ENCODE measurements around the gene CRYBG3. TPM values are rescaled to one million over a fixed set of nuclear protein-coding genes. Genes with fewer than 3 reads are reported as not detected.

CRYBG3 gene
- polyA plus RNA-seq (2012; ENCODE audit: insufficient read depth, insufficient read length, low read depth): 15.8 TPM

GRCh38 chr3:97821774-97822358 is at the start of gene CRYBG3:
TSS of gene CRYBG3 (plus strand) at chr3:97822011. CDS start at chr3:97822207, 196 bp downstream.
- peaks cover 3% of the 10 kb centered on the region; the same call in 1 of the 2 replicates for H3K36me3 ChIP-seq
- H3K4me1 ChIP-seq: peaks cover 8% of the 10 kb centered on the region; the same call in 1 of the 2 replicates
- peak; percentile 91 for DNase-seq

GRCh38 chr3:97772926-97773325 is 48.9 kb upstream of the CRYBG3 start:
- no peak for DNase-seq
- Histone ChIP-seq H3K27me3 (no peaks in the 10 kb centered on the region), H3K9me3 (no peaks in the 10 kb centered on the region; the same call in 1 of the 2 replicates), H3K36me3 (peaks cover 43% of the 10 kb centered on the region), H3K4me3 (ENCODE audit: low read depth, low read length) (no peak overlapping the region), H3K4me1 (peaks cover under 1% of the 10 kb centered on the region; the same call in 1 of the 2 replicates)
- no peak for TF ChIP-seq CTCF (IDR thresholded peaks at IDR 0.05; ENCODE audit: low read depth, low read length)

More at GRCh38 chr3:97821774-97822358, at the start of gene CRYBG3:
- TF ChIP-seq CTCF (IDR thresholded peaks at IDR 0.05; ENCODE audit: low read depth, low read length): peak; percentile 50
- Histone ChIP-seq H3K27me3 (no peaks in the 10 kb centered on the region), H3K4me3 (ENCODE audit: low read depth, low read length) (peak within 1 kb of the TSS; percentile 75), H3K9me3 (no peaks in the 10 kb centered on the region)

- TF ChIP-seq CTCF (IDR thresholded peaks at IDR 0.05; ENCODE audit: low read depth, low read length): no peak
- Histone ChIP-seq H3K36me3 (peaks cover 36% of the 10 kb centered on the region), H3K9me3 (no peaks in the 10 kb centered on the region), H3K4me1 (peaks cover 4% of the 10 kb centered on the region), H3K27me3 (no peaks in the 10 kb centered on the region), H3K4me3 (ENCODE audit: low read depth, low read length) (no peak overlapping the region)
- DNase-seq: no peak
These were observed 43.7 kb upstream of the CRYBG3 start for GRCh38 chr3:97778152-97778551.

- H3K4me3 ChIP-seq (ENCODE audit: low read depth, low read length): no peak overlapping the region
- H3K36me3 ChIP-seq: peaks cover 3% of the 10 kb centered on the region
- peak; percentile 10 for DNase-seq
- H3K4me1 ChIP-seq: no peaks in the 10 kb centered on the region
- no peaks in the 10 kb centered on the region for H3K9me3 ChIP-seq
- peak; percentile 83 for TF ChIP-seq CTCF (IDR thresholded peaks at IDR 0.05; ENCODE audit: low read depth, low read length)
- H3K27me3 ChIP-seq: no peaks in the 10 kb centered on the region
These were observed 28.3 kb upstream of the CRYBG3 start for GRCh38 chr3:97793420-97794019.

GRCh38 chr3:97795951-97796350 is 25.9 kb upstream of the CRYBG3 start:
- H3K4me1 ChIP-seq: no peaks in the 10 kb centered on the region
- no peaks in the 10 kb centered on the region for H3K9me3 ChIP-seq
- no peak for DNase-seq
- TF ChIP-seq CTCF (IDR thresholded peaks at IDR 0.05; ENCODE audit: low read depth, low read length): no peak
- H3K27me3 ChIP-seq: no peaks in the 10 kb centered on the region
- H3K4me3 ChIP-seq (ENCODE audit: low read depth, low read length): no peak overlapping the region
- H3K36me3 ChIP-seq: peaks cover 3% of the 10 kb centered on the region

- Histone ChIP-seq H3K4me1 (no peaks in the 10 kb centered on the region; the same call in 1 of the 2 replicates), H3K27me3 (no peaks in the 10 kb centered on the region), H3K4me3 (ENCODE audit: low read depth, low read length) (no peak overlapping the region), H3K36me3 (no peaks in the 10 kb centered on the region; the same call in 1 of the 2 replicates), H3K9me3 (no peaks in the 10 kb centered on the region)
- no peak for DNase-seq
- TF ChIP-seq CTCF (IDR thresholded peaks at IDR 0.05; ENCODE audit: low read depth, low read length): no peak
These were observed 17.3 kb upstream of the CRYBG3 start for GRCh38 chr3:97804471-97804870.

All from BE2C (cell line).